Liver (tissue), 9 donors: ENCODE measurements around the gene FAM131C. TPM values are rescaled to one million over a fixed set of nuclear protein-coding genes. Genes with fewer than 3 reads are reported as not detected.

Source experiments
- DNase-seq: peaks from one replicate; pipeline ENCODE4 v3.0.0-alpha.2; 2017; ENCODE audit warnings: low spot score
- H3K27ac ChIP-seq, 2 donors: one replicate each; pipeline ENCODE4 v1.7.0; 2013; ENCODE audit warnings: inconsistent platforms in 2 of 2, low read length in 2 of 2, control low read depth in 1 of 2, low read depth in 1 of 2, mild to moderate bottlenecking in 1 of 2
- H3K27me3 ChIP-seq, 4 donors: one replicate each; pipeline versions ENCODE4 v1.6.1 to v1.7.0; 2013; ENCODE audit warnings: low read length in 3 of 4, inconsistent platforms in 1 of 4, mild to moderate bottlenecking in 1 of 4, moderate library complexity in 1 of 4; ENCODE audit not compliant: control insufficient read depth in 4 of 4, insufficient read depth in 4 of 4
- H3K36me3 ChIP-seq, 4 donors: one replicate each; pipeline versions ENCODE4 v1.6.1 to v1.7.0; 2013; ENCODE audit warnings: low read length in 3 of 4, mild to moderate bottlenecking in 3 of 4, low read depth in 1 of 4, moderate library complexity in 1 of 4; ENCODE audit not compliant: control insufficient read depth in 4 of 4, insufficient read depth in 3 of 4
- H3K4me1 ChIP-seq, 4 donors: one replicate each; pipeline versions ENCODE4 v1.6.1 to v1.7.0; 2013; ENCODE audit warnings: low read length in 3 of 4, mild to moderate bottlenecking in 3 of 4, moderate library complexity in 1 of 4; ENCODE audit not compliant: control insufficient read depth in 4 of 4, insufficient read depth in 4 of 4
- H3K4me3 ChIP-seq, 3 donors: one replicate each; pipeline versions ENCODE4 v1.6.1 to v1.7.0; 2013; ENCODE audit warnings: low read length in 3 of 3, control low read depth in 1 of 3, low read depth in 1 of 3, mild to moderate bottlenecking in 1 of 3
- H3K9ac ChIP-seq, 2 donors: one replicate each; pipeline ENCODE4 v1.7.0; 2013; ENCODE audit warnings: low read length in 2 of 2, mild to moderate bottlenecking in 2 of 2, moderate library complexity in 2 of 2, control low read depth in 1 of 2, low read depth in 1 of 2
- H3K9me3 ChIP-seq, 4 donors: one replicate each; pipeline versions ENCODE4 v1.6.1 to v1.7.0; 2013; ENCODE audit warnings: low read length in 3 of 4; ENCODE audit not compliant: control insufficient read depth in 4 of 4
- EGR1 ChIP-seq, 2 donors: IDR thresholded peaks; 2 replicates each; pipeline ENCODE4 v1.6.1; 2016 to 2018; ENCODE audit warnings: antibody characterized with exemption in 2 of 2, low read depth in 2 of 2
- FOXA1 ChIP-seq: IDR thresholded peaks from 2 replicates; pipeline ENCODE4 v1.6.1; 2016; ENCODE audit warnings: antibody characterized with exemption
- FOXA2 ChIP-seq: IDR thresholded peaks from 2 replicates; pipeline ENCODE4 v1.6.1; 2016; ENCODE audit warnings: antibody characterized with exemption
- GABPA ChIP-seq, 2 donors: IDR thresholded peaks in 1 of 2; conservative IDR thresholded peaks in 1 of 2; 2 replicates each; pipeline ENCODE4 v1.6.1; 2016; ENCODE audit warnings: antibody characterized with exemption in 2 of 2, mild to moderate bottlenecking in 1 of 2, moderate library complexity in 1 of 2
- HNF4A ChIP-seq, 2 donors: conservative IDR thresholded peaks; 2 replicates each; pipeline ENCODE4 v1.6.1; 2016; ENCODE audit warnings: antibody characterized with exemption in 2 of 2, mild to moderate bottlenecking in 2 of 2
- HNF4G ChIP-seq: IDR thresholded peaks from 2 replicates; pipeline ENCODE4 v1.6.1; 2016; ENCODE audit warnings: antibody characterized with exemption
- JUND ChIP-seq, 2 donors: IDR thresholded peaks; 2 replicates each; pipeline ENCODE4 v1.6.1; 2016; ENCODE audit warnings: antibody characterized with exemption in 2 of 2
- NR2F2 ChIP-seq: IDR thresholded peaks from 2 replicates; pipeline ENCODE4 v1.6.1; 2016; ENCODE audit warnings: antibody characterized with exemption
- RAD21 ChIP-seq, 2 donors: IDR thresholded peaks; 2 replicates each; pipeline ENCODE4 v1.6.1; 2016; ENCODE audit warnings: antibody characterized with exemption in 2 of 2, mild to moderate bottlenecking in 2 of 2
- RXRA ChIP-seq, 2 donors: IDR thresholded peaks; 2 replicates each; pipeline ENCODE4 v1.6.1; 2017 to 2018; ENCODE audit warnings: antibody characterized with exemption in 2 of 2, mild to moderate bottlenecking in 1 of 2
- SP1 ChIP-seq: IDR thresholded peaks from 2 replicates; pipeline ENCODE4 v1.6.1; 2018; ENCODE audit warnings: antibody characterized with exemption, mild to moderate bottlenecking
- TAF1 ChIP-seq: conservative IDR thresholded peaks from 2 replicates; pipeline ENCODE4 v1.6.1; 2016; ENCODE audit warnings: antibody characterized with exemption, mild to moderate bottlenecking
- YY1 ChIP-seq: IDR thresholded peaks from 2 replicates; pipeline ENCODE4 v1.6.1; 2016; ENCODE audit warnings: antibody characterized with exemption, mild to moderate bottlenecking
- WGBS: extraction: QIAGEN DNeasy Blood & Tissue Kit; methylation state at CpG from one replicate; pipeline ENCODE4 v1.1.7; 2013; 5-methylcytosine and 5-hydroxymethylcytosine counted together
- polyA plus RNA-seq, 2 donors: library from polyadenylated mRNA; stranded (reverse) in 1 of 2; unstranded in 1 of 2; fragments of 200-250 nt in 1 of 2; fragments of >200 nt in 1 of 2; fragmentation: Nextera tagmentation in 1 of 2; extraction: Ambion mirVana in 1 of 2; gene quantifications; one replicate each; pipeline versions ENCODE4 v1.2.1 to v1.2.3, GENCODE V29; 2013 to 2015
- total RNA-seq, 2 donors: library from RNA; depleted of rRNA; stranded (reverse); fragments of >200 nt; gene quantifications; one replicate each; pipeline ENCODE4 v1.2.3, GENCODE V29; 2014
- TF ChIP-seq, protein P1 (sequence below): IDR thresholded peaks from 2 replicates; pipeline ENCODE4 v1.6.1; 2016; ENCODE audit warnings: antibody characterized with exemption
- TF ChIP-seq, protein P2 (sequence below): IDR thresholded peaks from 2 replicates; pipeline ENCODE4 v1.6.1; 2016; ENCODE audit warnings: antibody characterized with exemption
- TF ChIP-seq, protein P3 (sequence below): IDR thresholded peaks from 2 replicates; pipeline ENCODE4 v1.6.1; 2016; ENCODE audit warnings: antibody characterized with exemption, mild to moderate bottlenecking
- TF ChIP-seq, protein P4 (sequence below): fragments of 150-350 bp; IDR thresholded peaks from 2 replicates; pipeline ENCODE4 v1.5.1; 2017; ENCODE audit warnings: improper control_type of control experiment, low read depth, low read length; ENCODE audit not compliant: missing input control
- TF ChIP-seq, protein P5 (sequence below): IDR thresholded peaks from 2 replicates; pipeline ENCODE4 v1.6.1; 2016; ENCODE audit warnings: antibody characterized with exemption
- donor health status: healthy.
- donor health status: healthy.
- donor health status: healthy.
- donor health status: healthy.
- donor health status: healthy.

Gene FAM131C
- total and polyA plus RNA-seq, 4 donors, result 0.05 to 0.92 TPM; not detected in 2

DNA sequence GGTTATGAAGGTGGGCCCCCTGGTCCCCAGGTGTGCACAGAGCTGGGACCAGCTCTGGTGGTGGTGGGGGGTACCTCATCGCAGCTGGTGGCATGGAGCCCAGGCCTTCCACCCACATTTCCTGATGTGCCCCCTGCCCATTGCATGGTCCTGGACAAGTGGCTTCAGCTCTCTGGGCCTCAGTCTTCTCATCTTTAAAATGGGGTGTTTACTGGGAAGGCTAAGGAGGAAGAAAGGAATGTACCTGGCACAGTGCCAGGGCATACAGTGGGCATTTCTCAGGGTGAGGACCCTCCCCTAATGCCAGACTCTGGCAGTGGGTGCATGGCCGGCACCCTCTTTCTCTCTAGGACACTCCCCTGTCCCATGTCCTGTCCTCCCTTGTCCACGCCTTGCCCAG is 22.4 kb downstream of the FAM131C start:
- Histone ChIP-seq H3K27me3 (no peaks in the 10 kb centered on the region), H3K36me3 (no peaks in the 10 kb centered on the region), H3K27ac (no peak overlapping the region), H3K4me3 (no peak overlapping the region), H3K9me3 (no peaks in the 10 kb centered on the region), H3K9ac (no peak overlapping the region), H3K4me1 (peaks cover 0 to 6% (median 2%) of the 10 kb centered on the region in 4 donors)
- 89% methylated on average over 3 of the region's 3 CpGs for WGBS
- DNase-seq, result no peak
- TF ChIP-seq TAF1 (no peak), RAD21 (IDR thresholded peaks at IDR 0.05) (no peak), YY1 (no peak), FOXA1 (no peak), HNF4A (conservative IDR thresholded peaks at IDR 0.05) (no peak), JUND (IDR thresholded peaks at IDR 0.05) (no peak), SP1 (no peak)
- TF ChIP-seq, protein P1, sequence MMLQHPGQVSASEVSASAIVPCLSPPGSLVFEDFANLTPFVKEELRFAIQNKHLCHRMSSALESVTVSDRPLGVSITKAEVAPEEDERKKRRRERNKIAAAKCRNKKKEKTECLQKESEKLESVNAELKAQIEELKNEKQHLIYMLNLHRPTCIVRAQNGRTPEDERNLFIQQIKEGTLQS, result no peak
- TF ChIP-seq, protein P2, sequence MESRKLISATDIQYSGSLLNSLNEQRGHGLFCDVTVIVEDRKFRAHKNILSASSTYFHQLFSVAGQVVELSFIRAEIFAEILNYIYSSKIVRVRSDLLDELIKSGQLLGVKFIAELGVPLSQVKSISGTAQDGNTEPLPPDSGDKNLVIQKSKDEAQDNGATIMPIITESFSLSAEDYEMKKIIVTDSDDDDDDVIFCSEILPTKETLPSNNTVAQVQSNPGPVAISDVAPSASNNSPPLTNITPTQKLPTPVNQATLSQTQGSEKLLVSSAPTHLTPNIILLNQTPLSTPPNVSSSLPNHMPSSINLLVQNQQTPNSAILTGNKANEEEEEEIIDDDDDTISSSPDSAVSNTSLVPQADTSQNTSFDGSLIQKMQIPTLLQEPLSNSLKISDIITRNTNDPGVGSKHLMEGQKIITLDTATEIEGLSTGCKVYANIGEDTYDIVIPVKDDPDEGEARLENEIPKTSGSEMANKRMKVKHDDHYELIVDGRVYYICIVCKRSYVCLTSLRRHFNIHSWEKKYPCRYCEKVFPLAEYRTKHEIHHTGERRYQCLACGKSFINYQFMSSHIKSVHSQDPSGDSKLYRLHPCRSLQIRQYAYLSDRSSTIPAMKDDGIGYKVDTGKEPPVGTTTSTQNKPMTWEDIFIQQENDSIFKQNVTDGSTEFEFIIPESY, result no peak
- TF ChIP-seq, protein P3, sequence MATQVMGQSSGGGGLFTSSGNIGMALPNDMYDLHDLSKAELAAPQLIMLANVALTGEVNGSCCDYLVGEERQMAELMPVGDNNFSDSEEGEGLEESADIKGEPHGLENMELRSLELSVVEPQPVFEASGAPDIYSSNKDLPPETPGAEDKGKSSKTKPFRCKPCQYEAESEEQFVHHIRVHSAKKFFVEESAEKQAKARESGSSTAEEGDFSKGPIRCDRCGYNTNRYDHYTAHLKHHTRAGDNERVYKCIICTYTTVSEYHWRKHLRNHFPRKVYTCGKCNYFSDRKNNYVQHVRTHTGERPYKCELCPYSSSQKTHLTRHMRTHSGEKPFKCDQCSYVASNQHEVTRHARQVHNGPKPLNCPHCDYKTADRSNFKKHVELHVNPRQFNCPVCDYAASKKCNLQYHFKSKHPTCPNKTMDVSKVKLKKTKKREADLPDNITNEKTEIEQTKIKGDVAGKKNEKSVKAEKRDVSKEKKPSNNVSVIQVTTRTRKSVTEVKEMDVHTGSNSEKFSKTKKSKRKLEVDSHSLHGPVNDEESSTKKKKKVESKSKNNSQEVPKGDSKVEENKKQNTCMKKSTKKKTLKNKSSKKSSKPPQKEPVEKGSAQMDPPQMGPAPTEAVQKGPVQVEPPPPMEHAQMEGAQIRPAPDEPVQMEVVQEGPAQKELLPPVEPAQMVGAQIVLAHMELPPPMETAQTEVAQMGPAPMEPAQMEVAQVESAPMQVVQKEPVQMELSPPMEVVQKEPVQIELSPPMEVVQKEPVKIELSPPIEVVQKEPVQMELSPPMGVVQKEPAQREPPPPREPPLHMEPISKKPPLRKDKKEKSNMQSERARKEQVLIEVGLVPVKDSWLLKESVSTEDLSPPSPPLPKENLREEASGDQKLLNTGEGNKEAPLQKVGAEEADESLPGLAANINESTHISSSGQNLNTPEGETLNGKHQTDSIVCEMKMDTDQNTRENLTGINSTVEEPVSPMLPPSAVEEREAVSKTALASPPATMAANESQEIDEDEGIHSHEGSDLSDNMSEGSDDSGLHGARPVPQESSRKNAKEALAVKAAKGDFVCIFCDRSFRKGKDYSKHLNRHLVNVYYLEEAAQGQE, result no peak

DNA sequence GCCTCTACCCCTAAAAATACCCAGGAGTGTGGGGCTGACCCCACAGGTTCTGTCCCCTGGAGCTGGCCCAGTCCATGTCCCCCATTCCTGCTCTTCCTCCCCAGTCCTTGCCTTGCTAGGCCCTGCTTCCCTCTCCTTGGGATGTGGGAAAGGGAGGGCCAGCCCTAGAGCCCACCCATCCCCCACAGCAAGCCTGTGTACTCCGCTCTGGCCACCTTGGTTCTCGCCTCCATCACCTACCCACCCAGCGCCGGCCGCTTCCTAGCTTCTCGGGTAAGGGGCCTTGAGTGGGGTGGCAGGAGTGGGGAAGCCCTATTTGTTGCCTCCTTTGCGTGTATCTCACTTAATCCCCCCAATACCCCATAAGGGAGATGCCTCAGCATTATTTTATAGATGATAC is 23.1 kb downstream of the FAM131C start:
- WGBS, result 84% methylated on average over 7 of the region's 7 CpGs

More for the DNA sequence above, 23.1 kb downstream of the FAM131C start:
- Histone ChIP-seq H3K27me3 (no peaks in the 10 kb centered on the region), H3K9ac (no peak overlapping the region), H3K9me3 (no peaks in the 10 kb centered on the region), H3K36me3 (no peaks in the 10 kb centered on the region), H3K27ac (no peak overlapping the region), H3K4me1 (peaks cover 0 to 6% (median 2%) of the 10 kb centered on the region in 4 donors), H3K4me3 (no peak overlapping the region)
- no peak for DNase-seq
- TF ChIP-seq, protein P4, sequence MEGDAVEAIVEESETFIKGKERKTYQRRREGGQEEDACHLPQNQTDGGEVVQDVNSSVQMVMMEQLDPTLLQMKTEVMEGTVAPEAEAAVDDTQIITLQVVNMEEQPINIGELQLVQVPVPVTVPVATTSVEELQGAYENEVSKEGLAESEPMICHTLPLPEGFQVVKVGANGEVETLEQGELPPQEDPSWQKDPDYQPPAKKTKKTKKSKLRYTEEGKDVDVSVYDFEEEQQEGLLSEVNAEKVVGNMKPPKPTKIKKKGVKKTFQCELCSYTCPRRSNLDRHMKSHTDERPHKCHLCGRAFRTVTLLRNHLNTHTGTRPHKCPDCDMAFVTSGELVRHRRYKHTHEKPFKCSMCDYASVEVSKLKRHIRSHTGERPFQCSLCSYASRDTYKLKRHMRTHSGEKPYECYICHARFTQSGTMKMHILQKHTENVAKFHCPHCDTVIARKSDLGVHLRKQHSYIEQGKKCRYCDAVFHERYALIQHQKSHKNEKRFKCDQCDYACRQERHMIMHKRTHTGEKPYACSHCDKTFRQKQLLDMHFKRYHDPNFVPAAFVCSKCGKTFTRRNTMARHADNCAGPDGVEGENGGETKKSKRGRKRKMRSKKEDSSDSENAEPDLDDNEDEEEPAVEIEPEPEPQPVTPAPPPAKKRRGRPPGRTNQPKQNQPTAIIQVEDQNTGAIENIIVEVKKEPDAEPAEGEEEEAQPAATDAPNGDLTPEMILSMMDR, result no peak
- TF ChIP-seq HNF4G, result no peak
- TF ChIP-seq, protein P2, result no peak
- TF ChIP-seq EGR1 (IDR thresholded peaks at IDR 0.05; ENCODE audit: low read depth in 2 of 2), result no peak
- no peak for TF ChIP-seq FOXA1
- no peak for TF ChIP-seq RXRA (IDR thresholded peaks at IDR 0.05)
- no peak for TF ChIP-seq NR2F2
- TF ChIP-seq, protein P3, result no peak
- TF ChIP-seq YY1, result no peak
- TF ChIP-seq SP1, result no peak
- TF ChIP-seq FOXA2, result no peak
- TF ChIP-seq, protein P1, result no peak
- TF ChIP-seq, protein P5, sequence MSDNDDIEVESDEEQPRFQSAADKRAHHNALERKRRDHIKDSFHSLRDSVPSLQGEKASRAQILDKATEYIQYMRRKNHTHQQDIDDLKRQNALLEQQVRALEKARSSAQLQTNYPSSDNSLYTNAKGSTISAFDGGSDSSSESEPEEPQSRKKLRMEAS, result no peak
- TF ChIP-seq HNF4A (conservative IDR thresholded peaks at IDR 0.05), result no peak
- TF ChIP-seq GABPA (IDR thresholded peaks at IDR 0.05 in 1 of 2, conservative IDR thresholded peaks at IDR 0.05 in 1 of 2), result no peak
- TF ChIP-seq RAD21 (IDR thresholded peaks at IDR 0.05), result no peak
- no peak for TF ChIP-seq JUND (IDR thresholded peaks at IDR 0.05)
- TF ChIP-seq TAF1, result no peak
